Heart left ventricle (tissue), 16 donors: ENCODE data around the gene GRM5. TPM values are rescaled to one million over a fixed set of nuclear protein-coding genes. Genes with fewer than 3 reads are reported as not detected.
"Not testable (repeated sequence)": the region's sequence is repeated elsewhere in the genome, so short reads cannot be mapped to it uniquely, and the experiment has no call there.

Source experiments
- ATAC-seq, 4 donors: fragments of 200-7000 bp; cut with Tn5 transposase; one replicate each; pipeline ENCODE4 v1.9.1; 2020 to 2022; ENCODE audit warnings: moderate library complexity in 4 of 4, mild to moderate bottlenecking in 3 of 4, moderate number of reproducible peaks in 1 of 4
- DNase-seq, 5 donors: peaks; one replicate each; pipeline ENCODE4 v3.0.0-alpha.2; 2020
- H3K27ac ChIP-seq, 12 donors: fragments of 200-600 bp; sonication (generic) in 4 of 12; one replicate each; pipeline versions ENCODE4 v1.5.0 to v1.8.0; 2016 to 2022; ENCODE audit warnings: mild to moderate bottlenecking in 2 of 12
- H3K27me3 ChIP-seq, 9 donors: fragments of 200-600 bp; sonication (generic) in 2 of 9; one replicate each; pipeline versions ENCODE4 v1.5.1 to v1.8.0; 2016 to 2022; ENCODE audit warnings: mild to moderate bottlenecking in 3 of 9
- H3K36me3 ChIP-seq, 9 donors: fragments of 200-600 bp; sonication (generic) in 2 of 9; one replicate each; pipeline versions ENCODE4 v1.5.0 to v1.8.0; 2018 to 2022; ENCODE audit warnings: mild to moderate bottlenecking in 2 of 9
- H3K4me1 ChIP-seq, 12 donors: fragments of 200-600 bp; sonication (generic) in 4 of 12; one replicate each; pipeline versions ENCODE4 v1.5.0 to v1.8.0; 2016 to 2022; ENCODE audit warnings: mild to moderate bottlenecking in 3 of 12
- H3K4me3 ChIP-seq, 12 donors: fragments of 200-600 bp; sonication (generic) in 4 of 12; one replicate each; pipeline versions ENCODE4 v1.5.0 to v1.8.0; 2017 to 2022; ENCODE audit warnings: mild to moderate bottlenecking in 9 of 12, moderate library complexity in 4 of 12
- H3K9me3 ChIP-seq, 12 donors: fragments of 200-600 bp; sonication (generic) in 4 of 12; one replicate each; pipeline versions ENCODE4 v1.5.0 to v1.8.0; 2016 to 2022; ENCODE audit warnings: mild to moderate bottlenecking in 1 of 12
- POLR2A ChIP-seq, 2 donors: fragments of 450-650 bp; IDR thresholded peaks; one replicate each; pipeline ENCODE4 v1.6.1; 2017; ENCODE audit warnings: antibody characterized with exemption in 2 of 2, mild to moderate bottlenecking in 2 of 2, moderate library complexity in 2 of 2
- WGBS, 4 donors: extraction: QIAGEN DNeasy Blood & Tissue Kit in 2 of 4; methylation state at CpG; one replicate each; pipeline versions ENCODE4 v1.1.5 to v1.1.7; 2013 to 2018; 5-methylcytosine and 5-hydroxymethylcytosine counted together
- intact Hi-C, 10 donors: fragments of 100-400 bp; cut with DNase I; formaldehyde crosslinking; loops; one replicate each; pipeline versions ENCODE4 v1.11.1 to v1.14.2; 2022
- polyA plus RNA-seq, 2 donors: library from polyadenylated mRNA; stranded (reverse); fragments of 200-250 nt; gene quantifications; one replicate each; pipeline ENCODE4 v1.2.3, GENCODE V29; 2013
- total RNA-seq, 9 donors: library from RNA; depleted of rRNA in 2 of 9; stranded (reverse); fragments of >200 nt in 2 of 9; fragmentation: NEBNext Ultra II Directional in 3 of 9; extraction: Animal tissue kit (Norgen Biotek cat#: 25700) in 3 of 9; gene quantifications; one replicate each; pipeline versions ENCODE4 v1.1.0 to v1.2.4, GENCODE V29; 2016 to 2023
- TF ChIP-seq, protein P1 (sequence below), 12 donors: fragments of 200-600 bp; sonication (generic) in 4 of 12; IDR thresholded peaks; one replicate each; pipeline versions ENCODE4 v1.5.0 to v1.8.0; 2018 to 2022; ENCODE audit warnings: antibody characterized with exemption in 12 of 12, mild to moderate bottlenecking in 5 of 12
- donor health status: ischemic (EF 13 %, LVEDD 7.1; RV severe dilation, severe dysfunction).
- donor health status: healthy with polysubstance abuse.
- donor health status: DM: no; HTN: yes; CAD: no.
- donor health status: DM: no; HTN: no; CAD: no.
- donor health status: ischemic (EF 25% LVEDD 6.9; RV normal size, moderate dysfunction).
- donor health status: ischemic (EF 25% LVEDD 5.7; RV mildly dilated, moderate dysfunction).
- donor health status: healthy.
- donor health status: DM: yes; HTN: yes; CAD: no.
- donor health status: ischemic (EF 35%, LVEDD 5.7; RV mildly dilated, moderate dysfunction).
- donor health status: nonischemic (EF 11% LVEDD 7.7; RV severe dilation, severe dysfunction).
- donor health status: DM: yes; HTN: yes; CAD: no.
- donor health status: PGD.
- donor health status: ischemic (EF 29% LVEDD 5.4; RV normal size, mild dysfunction).
- donor health status: nonischemic (EF 23%, LVEDD 6.1; RV moderate dilation, normal function).

The GRM5 gene
- total and polyA plus RNA-seq, 11 donors = 0.01 to 0.09 (median 0.09) TPM; not detected in 8

DNA sequence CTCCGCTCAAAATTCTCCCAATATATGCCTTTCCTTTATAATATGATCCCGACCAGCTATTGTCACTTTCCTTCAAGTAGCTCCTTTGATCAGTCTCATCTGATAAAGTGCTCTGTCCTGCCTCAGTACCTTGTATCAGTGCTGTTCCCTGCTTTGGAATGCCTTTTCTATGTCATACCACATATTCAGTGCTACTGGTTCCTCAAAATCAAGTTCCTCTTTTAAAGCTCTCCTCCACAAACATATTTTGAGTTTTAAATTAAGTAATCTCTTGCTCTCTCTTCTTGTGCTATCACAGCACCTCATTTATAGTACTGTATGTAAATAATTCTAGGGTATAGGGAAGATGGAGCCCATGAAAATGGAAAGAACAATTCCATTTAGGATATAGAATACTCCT lies 591.1 kb downstream of the GRM5 start:
- Histone ChIP-seq H3K27me3 (no peaks in the 10 kb centered on the region), H3K36me3 (no peaks in the 10 kb centered on the region), H3K9me3 (no peaks in the 10 kb centered on the region), H3K4me1 (no peaks in the 10 kb centered on the region), H3K27ac (no peak overlapping the region), H3K4me3 (no peak overlapping the region)
- DNase-seq (no peak), ATAC-seq (no peak)
- WGBS, 4 donors = 75 to 84% (median 78%) methylated on average over 2 of the region's 2 CpGs
- intact Hi-C loops = no loop called here
- TF ChIP-seq, protein P1, sequence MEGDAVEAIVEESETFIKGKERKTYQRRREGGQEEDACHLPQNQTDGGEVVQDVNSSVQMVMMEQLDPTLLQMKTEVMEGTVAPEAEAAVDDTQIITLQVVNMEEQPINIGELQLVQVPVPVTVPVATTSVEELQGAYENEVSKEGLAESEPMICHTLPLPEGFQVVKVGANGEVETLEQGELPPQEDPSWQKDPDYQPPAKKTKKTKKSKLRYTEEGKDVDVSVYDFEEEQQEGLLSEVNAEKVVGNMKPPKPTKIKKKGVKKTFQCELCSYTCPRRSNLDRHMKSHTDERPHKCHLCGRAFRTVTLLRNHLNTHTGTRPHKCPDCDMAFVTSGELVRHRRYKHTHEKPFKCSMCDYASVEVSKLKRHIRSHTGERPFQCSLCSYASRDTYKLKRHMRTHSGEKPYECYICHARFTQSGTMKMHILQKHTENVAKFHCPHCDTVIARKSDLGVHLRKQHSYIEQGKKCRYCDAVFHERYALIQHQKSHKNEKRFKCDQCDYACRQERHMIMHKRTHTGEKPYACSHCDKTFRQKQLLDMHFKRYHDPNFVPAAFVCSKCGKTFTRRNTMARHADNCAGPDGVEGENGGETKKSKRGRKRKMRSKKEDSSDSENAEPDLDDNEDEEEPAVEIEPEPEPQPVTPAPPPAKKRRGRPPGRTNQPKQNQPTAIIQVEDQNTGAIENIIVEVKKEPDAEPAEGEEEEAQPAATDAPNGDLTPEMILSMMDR (IDR thresholded peaks at IDR 0.05) = no peak
- TF ChIP-seq POLR2A (IDR thresholded peaks at IDR 0.05) = no peak

DNA sequence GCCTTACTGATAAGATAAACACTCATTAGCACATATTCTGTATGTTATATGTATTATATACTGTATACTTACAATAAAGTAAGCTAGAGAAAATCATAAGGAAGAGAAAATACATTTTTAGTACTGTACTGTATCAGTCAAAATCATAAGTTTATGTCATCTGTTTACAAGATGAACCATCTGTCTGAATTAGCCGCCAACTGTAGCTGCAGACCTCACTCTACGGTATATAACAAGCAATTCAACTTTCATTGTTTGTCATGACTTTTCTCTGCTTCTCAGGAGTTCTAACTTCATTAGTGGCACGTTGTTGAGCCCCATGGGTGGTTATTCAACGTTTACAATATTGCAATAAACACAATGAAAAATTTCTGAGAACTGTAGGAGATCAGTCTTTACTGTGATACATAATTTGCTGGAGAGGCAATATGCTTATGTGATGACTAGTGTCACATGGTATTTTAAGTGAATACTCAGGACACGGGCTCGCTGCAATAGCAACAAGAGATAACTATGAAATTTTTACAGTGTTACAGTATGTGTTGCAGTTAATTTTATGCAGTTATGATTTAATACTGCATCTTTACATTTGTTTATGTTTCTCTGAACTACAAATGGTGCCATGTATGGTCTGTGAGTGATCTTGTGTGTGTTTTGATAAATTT lies 596.1 kb downstream of the GRM5 start:
- H3K4me3 ChIP-seq = no peak overlapping the region
- TF ChIP-seq, protein P1 (IDR thresholded peaks at IDR 0.05) = no peak
- no peak for TF ChIP-seq POLR2A (IDR thresholded peaks at IDR 0.05)
- ATAC-seq (no peak), DNase-seq (no peak)
- H3K36me3 ChIP-seq = no peaks in the 10 kb centered on the region
- H3K9me3 ChIP-seq = peaks cover 0 to 1% (median 0%) of the 10 kb centered on the region in 12 donors
- no peaks in the 10 kb centered on the region for H3K4me1 ChIP-seq
- intact Hi-C loops = no loop called here
- 53 to 60% (median 55%) methylated on average over 6 of the region's 6 CpGs for WGBS, 4 donors
- H3K27ac ChIP-seq = no peak overlapping the region
- H3K27me3 ChIP-seq = no peaks in the 10 kb centered on the region

DNA sequence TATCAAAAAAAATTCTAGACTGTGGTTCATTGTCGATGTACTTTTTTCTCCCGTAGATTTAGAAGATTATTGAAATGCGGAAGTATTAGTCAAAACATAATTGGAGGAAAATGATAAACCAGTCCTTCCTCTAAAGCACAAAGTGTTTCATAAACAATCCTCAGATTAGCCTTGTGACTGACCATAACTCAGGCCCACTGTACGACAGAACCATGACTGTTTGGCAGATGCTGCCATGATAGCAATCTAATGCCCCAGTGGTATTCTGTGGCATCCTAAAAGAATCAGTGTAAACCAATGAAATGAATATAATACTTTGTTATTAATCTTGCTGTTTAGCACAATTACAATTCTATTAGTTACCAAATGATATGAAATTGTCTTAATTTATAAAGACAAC lies 601.3 kb downstream of the GRM5 start:
- Histone ChIP-seq H3K27ac (no peak overlapping the region), H3K27me3 (no peaks in the 10 kb centered on the region), H3K36me3 (no peaks in the 10 kb centered on the region), H3K9me3 (peaks cover 0 to 8% (median 0%) of the 10 kb centered on the region in 12 donors), H3K4me3 (no peak overlapping the region), H3K4me1 (no peaks in the 10 kb centered on the region)
- ATAC-seq (no peak), DNase-seq (no peak)
- intact Hi-C loops = no loop called here
- TF ChIP-seq POLR2A (IDR thresholded peaks at IDR 0.05) = no peak
- TF ChIP-seq, protein P1 (IDR thresholded peaks at IDR 0.05) = no peak
- 86 to 89% (median 88%) methylated on average over 4 of the region's 4 CpGs for WGBS, 4 donors

DNA sequence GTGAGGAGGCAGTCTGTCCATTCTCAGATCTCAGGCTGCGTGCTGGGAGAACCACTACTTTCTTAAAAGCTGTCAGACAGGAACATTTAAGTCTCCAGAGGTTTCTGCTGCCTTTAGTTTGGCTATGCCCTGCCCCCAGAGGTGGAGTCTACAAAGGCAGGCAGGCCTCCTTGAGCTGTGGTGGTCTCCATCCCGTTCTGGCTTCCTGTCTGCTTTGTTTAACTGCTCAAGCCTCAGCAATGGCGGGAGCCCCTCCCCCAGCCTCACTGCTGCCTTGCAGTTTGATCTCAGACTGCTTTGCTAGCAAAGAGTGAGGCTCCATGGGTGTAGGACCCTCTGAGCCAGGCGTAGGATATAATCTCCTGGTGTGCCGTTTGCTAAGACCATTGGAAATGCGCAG lies 602.5 kb downstream of the GRM5 start:
- H3K4me1 ChIP-seq, H3K4me3 ChIP-seq, H3K9me3 ChIP-seq, H3K27ac ChIP-seq, ATAC-seq, H3K36me3 ChIP-seq, H3K27me3 ChIP-seq, intact Hi-C loops, DNase-seq: not testable (repeated sequence)
- 78 to 100% (median 82%) methylated on average over 4 to 6 of the region's 6 CpGs for WGBS, 4 donors

DNA sequence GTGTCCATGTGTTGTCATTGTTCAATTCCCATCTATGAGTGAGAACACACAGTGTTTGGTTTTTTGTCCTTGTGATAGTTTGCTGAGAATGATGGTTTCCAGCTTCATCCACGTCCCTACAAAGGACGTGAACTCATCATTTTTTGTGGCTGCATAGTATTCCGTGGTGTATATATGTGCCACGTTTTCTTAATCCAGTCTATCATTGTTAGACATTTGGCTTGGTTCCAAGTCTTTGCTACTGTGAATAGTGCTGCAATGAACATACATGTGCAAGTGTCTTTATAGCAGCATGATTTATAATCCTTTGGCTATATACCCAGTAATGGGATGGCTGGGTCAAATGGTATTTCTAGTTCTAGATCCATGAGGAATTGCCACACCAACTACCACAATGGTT lies 607.7 kb downstream of the GRM5 start:
- ATAC-seq, H3K27me3 ChIP-seq, H3K36me3 ChIP-seq, H3K27ac ChIP-seq, DNase-seq, intact Hi-C loops, H3K4me3 ChIP-seq, H3K4me1 ChIP-seq: not testable (repeated sequence)
- peaks cover 0 to 15% (median 0%) of the 10 kb centered on the region in 12 donors for H3K9me3 ChIP-seq
- WGBS, 4 donors = 83 to 89% (median 87%) methylated on average over 4 of the region's 4 CpGs
